Smooth muscle cell of the umbilical artery (primary cell): ENCODE measurements around the gene MPZL1. TPM values are rescaled to one million over a fixed set of nuclear protein-coding genes. Genes with fewer than 3 reads are reported as not detected.

Source experiments
- total RNA-seq: library from RNA; depleted of rRNA; stranded (reverse); fragments of >200 nt; gene quantifications from 2 replicates; pipeline ENCODE4 v1.2.3, GENCODE V29; 2014

Gene MPZL1
- total RNA-seq, result 156 and 235 TPM in 2 replicates

GRCh38 chr1:167721617-167722151 is at the start of gene MPZL1:
Gene MPZL1 (plus strand): TSS chr1:167721982. CDS start chr1:167722152, 170 bp downstream.

Other genes with a start within 250 kb of the MPZL1 start
- gene CD247, start 203.5 kb upstream of the MPZL1 start, total RNA-seq, result not detected in 2 replicates
- gene CREG1, start 168.2 kb upstream of the MPZL1 start, total RNA-seq, result 48.6 and 153 TPM in 2 replicates
- gene RCSD1, start 91.8 kb upstream of the MPZL1 start, total RNA-seq, result not detected in 2 replicates
- 0.05 and 0.30 TPM in 2 replicates for gene ADCY10, start 192.2 kb downstream of the MPZL1 start, total RNA-seq
- gene DCAF6, start 214.7 kb downstream of the MPZL1 start, total RNA-seq, result 40.1 and 66.5 TPM in 2 replicates
- 14.3 and 15.4 TPM in 2 replicates for gene MPC2, start 215.1 kb downstream of the MPZL1 start, total RNA-seq